LHCN-M2 (cell line): Measurements from ENCODE around the gene OXNAD1. TPM values are rescaled to one million over a fixed set of nuclear protein-coding genes. Genes with fewer than 3 reads are reported as not detected.

ENCODE experiments used
- DNase-seq: peaks from one replicate; pipeline ENCODE4 v3.0.0-alpha.2; 2012; ENCODE audit warnings: low read depth
- total RNA-seq: library from RNA; depleted of rRNA; stranded (reverse); fragments of >200 nt; gene quantifications from 2 replicates; pipeline ENCODE4 v1.2.3, GENCODE V29; 2014

OXNAD1 gene
- total RNA-seq, 1 experiment from 2014 or later = 5.5 TPM

- no peak for DNase-seq
Observed at GRCh38 chr3:16277471-16277870, 12.5 kb downstream of the OXNAD1 start.

- peak; percentile 15 for DNase-seq
Observed at GRCh38 chr3:16279010-16279801, 14.2 kb downstream of the OXNAD1 start.

GRCh38 chr3:16280671-16281070, 15.7 kb downstream of the OXNAD1 start:
- DNase-seq = no peak

GRCh38 chr3:16284633-16285032, 19.6 kb downstream of the OXNAD1 start:
- no peak for DNase-seq

- no peak for DNase-seq
Observed at GRCh38 chr3:16286161-16286560, 21.1 kb downstream of the OXNAD1 start.

GRCh38 chr3:16286751-16287543, 21.9 kb downstream of the OXNAD1 start:
- no peak for DNase-seq

GRCh38 chr3:16288664-16289063, 23.7 kb downstream of the OXNAD1 start:
- DNase-seq = no peak

- DNase-seq = no peak
Observed at GRCh38 chr3:16289144-16289889, 24.3 kb downstream of the OXNAD1 start.

- DNase-seq = peak; percentile 51
Observed at GRCh38 chr3:16290007-16290826, 25.2 kb downstream of the OXNAD1 start.

- peak; percentile 26 for DNase-seq
Observed at GRCh38 chr3:16290827-16291196, 25.8 kb downstream of the OXNAD1 start.

- no peak for DNase-seq
Observed at GRCh38 chr3:16294844-16295243, 29.8 kb downstream of the OXNAD1 start.

- DNase-seq = no peak
Observed at GRCh38 chr3:16295298-16295890, 30.4 kb downstream of the OXNAD1 start.

GRCh38 chr3:16297997-16298885, 33.2 kb downstream of the OXNAD1 start:
- DNase-seq = no peak

- no peak for DNase-seq
Observed at GRCh38 chr3:16298891-16299290, 33.9 kb downstream of the OXNAD1 start.

GRCh38 chr3:16299746-16300145, 34.7 kb downstream of the OXNAD1 start:
- DNase-seq = peak; percentile 9

GRCh38 chr3:16300307-16300706, 35.3 kb downstream of the OXNAD1 start:
- DNase-seq = no peak

- DNase-seq = no peak
Observed at GRCh38 chr3:16300881-16301359, 35.9 kb downstream of the OXNAD1 start.

- no peak for DNase-seq
Observed at GRCh38 chr3:16301507-16301906, 36.5 kb downstream of the OXNAD1 start.

- DNase-seq = no peak
Observed at GRCh38 chr3:16302082-16302631, 37.1 kb downstream of the OXNAD1 start.
